ENCODE results near the gene CRACR2A. TPM values are rescaled to one million over a fixed set of nuclear protein-coding genes. Genes with fewer than 3 reads are reported as not detected.
A peak's percentile ranks its signal among the peaks of the same experiment; 100 is the strongest.

Gene CRACR2A
- total and polyA plus RNA-seq, 2 donors: 1.5 to 6.2 TPM

DNA sequence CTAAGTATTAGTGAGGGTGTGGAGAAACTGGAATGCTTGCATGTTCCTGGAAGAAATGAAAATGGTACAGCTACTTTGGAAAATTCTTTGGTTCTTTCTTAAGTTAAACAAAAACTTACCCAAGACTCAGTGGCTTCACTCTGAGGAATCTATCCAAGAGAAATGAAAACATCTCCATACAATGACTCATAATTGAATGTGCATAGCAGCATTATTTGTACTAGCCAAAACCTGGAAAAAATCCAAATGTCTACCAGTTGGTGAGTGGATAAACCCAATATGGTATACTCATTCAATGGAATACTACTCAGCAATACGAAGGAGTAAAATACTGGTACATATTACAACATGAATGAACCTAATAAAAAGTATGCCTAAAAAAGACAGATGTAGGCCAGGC is 18.0 kb upstream of the CRACR2A start:
- Histone ChIP-seq H3K36me3 (ENCODE audit: insufficient read depth) (no peaks in the 10 kb centered on the region), H3K4me1 (ENCODE audit: insufficient read depth) (no peaks in the 10 kb centered on the region), H3K27ac (ENCODE audit: low read depth) (no peak overlapping the region), H3K4me3 (ENCODE audit: low read depth, low read length) (no peak overlapping the region)
- WGBS: 99% methylated on average over 1 of the region's 1 CpG
- no peak for DNase-seq (ENCODE audit: extremely low spot score)

DNA sequence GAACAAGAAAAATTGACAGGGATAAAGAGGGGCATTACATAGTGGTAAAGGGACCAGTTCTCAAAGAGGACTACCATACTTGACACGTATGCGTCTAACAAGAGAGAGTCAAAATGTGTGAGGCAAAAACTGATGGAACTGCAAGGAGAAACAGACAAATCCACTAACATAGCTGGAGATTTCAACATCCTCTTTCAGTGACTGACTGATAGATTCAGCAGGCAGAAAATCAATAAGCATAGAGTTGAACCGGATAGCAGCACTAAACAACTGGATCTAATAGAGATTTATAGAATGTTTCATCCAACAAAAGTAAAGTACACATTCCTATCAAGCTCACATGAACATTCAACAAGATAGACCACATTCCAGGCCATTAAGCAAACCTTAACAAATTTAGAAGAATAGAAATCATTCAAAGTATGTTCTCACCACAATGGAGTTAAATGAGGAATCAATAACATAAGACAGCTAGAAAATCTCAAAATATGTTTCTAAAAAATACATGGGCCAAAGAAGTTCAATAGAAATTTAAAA is 16.1 kb upstream of the CRACR2A start:
- no peak overlapping the region for H3K4me3 ChIP-seq (ENCODE audit: low read depth, low read length)
- DNase-seq (ENCODE audit: extremely low spot score): no peak
- H3K27ac ChIP-seq (ENCODE audit: low read depth): no peak overlapping the region
- no peaks in the 10 kb centered on the region for H3K4me1 ChIP-seq (ENCODE audit: insufficient read depth)
- whole genome bisulfite sequencing: 86% methylated on average over 3 of the region's 3 CpGs
- no peaks in the 10 kb centered on the region for H3K36me3 ChIP-seq (ENCODE audit: insufficient read depth)

DNA sequence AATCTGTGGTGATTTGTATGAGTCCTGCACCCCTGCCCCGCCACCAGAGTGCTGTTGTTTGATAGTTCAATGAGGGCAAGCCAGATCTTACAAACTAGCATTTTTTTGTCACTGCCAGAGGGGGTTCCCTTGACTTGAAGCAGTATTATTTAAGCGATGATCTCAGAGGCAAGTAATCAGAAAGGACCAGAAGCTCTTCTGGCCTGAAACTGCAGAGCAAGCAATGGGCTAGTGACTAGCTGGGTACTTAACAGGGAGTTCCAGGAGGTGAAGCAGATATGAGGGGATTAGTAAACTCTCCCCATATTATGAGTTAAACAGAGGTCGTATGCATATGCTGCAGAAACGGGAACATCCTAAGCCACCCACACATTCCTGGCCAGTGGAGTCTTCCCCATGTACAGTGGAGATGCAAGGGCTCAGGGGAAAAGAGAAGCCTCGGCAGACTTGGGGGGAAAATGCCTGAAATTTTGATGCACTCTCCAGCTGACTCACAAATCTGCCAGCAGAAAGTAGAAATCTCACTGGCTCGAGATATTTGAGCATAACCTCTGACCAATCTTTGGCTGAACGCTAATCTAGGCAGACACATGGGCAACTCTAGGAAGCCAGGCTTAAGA is 8.3 kb upstream of the CRACR2A start:
- no peaks in the 10 kb centered on the region for H3K4me1 ChIP-seq (ENCODE audit: insufficient read depth)
- no peak overlapping the region for H3K27ac ChIP-seq (ENCODE audit: low read depth)
- DNase-seq (ENCODE audit: extremely low spot score): no peak
- 55% methylated on average over 7 of the region's 7 CpGs for WGBS
- no peaks in the 10 kb centered on the region for H3K36me3 ChIP-seq (ENCODE audit: insufficient read depth)
- H3K4me3 ChIP-seq (ENCODE audit: low read depth, low read length): no peak overlapping the region

DNA sequence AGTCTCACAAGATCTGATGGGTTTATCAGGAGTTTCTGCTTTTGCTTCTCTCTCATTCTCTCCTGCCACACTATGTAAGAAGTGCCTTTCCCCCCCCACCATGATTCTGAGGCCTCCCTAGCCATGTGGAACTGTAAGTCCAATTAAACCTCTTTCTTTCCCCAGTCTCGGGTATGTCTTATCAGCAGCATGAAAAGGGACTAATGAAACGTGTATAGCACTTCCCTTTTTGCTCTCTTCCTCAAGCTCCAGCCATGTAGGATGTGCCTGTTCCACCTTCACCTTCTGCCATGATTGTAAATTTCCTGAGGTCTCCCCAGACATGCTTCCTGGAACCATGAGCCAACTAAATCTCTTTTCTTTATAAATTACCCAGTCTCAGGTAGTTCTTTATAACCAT is 7.0 kb upstream of the CRACR2A start:
- DNase-seq (ENCODE audit: extremely low spot score): no peak
- 58% methylated on average over 2 of the region's 2 CpGs for WGBS

DNA sequence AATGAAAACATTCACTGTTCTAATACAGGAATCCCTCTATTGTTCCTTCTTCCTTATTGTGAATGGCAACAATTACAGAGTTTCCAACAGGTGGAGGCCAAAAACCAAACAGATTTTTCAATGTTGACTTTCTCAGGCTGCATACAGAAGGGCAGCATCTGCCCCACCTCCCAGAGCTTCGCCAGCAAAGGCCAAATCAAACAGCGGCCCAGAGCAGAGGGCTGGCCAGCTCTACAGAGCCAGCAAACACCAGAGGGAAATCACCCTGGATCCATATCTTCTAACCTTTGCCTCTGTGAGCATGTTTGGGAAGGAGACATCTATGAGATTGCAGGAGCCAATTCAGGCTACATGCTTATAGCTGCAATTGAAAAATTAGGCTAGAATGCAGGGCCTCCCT is 4.4 kb upstream of the CRACR2A start:
- H3K36me3 ChIP-seq (ENCODE audit: insufficient read depth): no peaks in the 10 kb centered on the region
- no peak overlapping the region for H3K4me3 ChIP-seq (ENCODE audit: low read depth, low read length)
- H3K4me1 ChIP-seq (ENCODE audit: insufficient read depth): no peaks in the 10 kb centered on the region
- DNase-seq (ENCODE audit: extremely low spot score): no peak
- WGBS: 85% methylated on average over 2 of the region's 2 CpGs
- no peak overlapping the region for H3K27ac ChIP-seq (ENCODE audit: low read depth)

More for the DNA sequence above, 7.0 kb upstream of the CRACR2A start:
- Histone ChIP-seq H3K27ac (ENCODE audit: low read depth) (no peak overlapping the region), H3K4me3 (ENCODE audit: low read depth, low read length) (no peak overlapping the region), H3K4me1 (ENCODE audit: insufficient read depth) (no peaks in the 10 kb centered on the region), H3K36me3 (ENCODE audit: insufficient read depth) (no peaks in the 10 kb centered on the region)

DNA sequence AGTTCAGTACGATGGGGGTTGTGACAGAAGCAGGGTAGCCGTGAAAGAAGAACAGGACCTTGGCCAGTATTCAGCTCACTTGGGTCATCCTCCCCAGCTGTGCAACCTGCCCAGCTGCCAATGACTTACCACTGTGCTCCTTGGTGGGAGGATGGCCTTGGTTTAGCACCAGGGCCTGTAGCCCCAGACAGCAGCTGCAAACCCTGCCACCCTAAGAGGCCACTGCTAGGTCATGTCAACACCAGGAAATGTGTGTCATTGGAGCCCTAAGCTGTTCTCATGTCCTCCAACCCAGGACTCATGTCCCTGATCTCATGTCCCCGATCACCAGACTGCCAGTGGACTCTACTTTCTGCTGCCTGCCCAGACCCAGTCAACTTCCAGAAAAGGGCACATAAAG is 3.0 kb upstream of the CRACR2A start:
- Histone ChIP-seq H3K4me3 (ENCODE audit: low read depth, low read length) (no peak overlapping the region), H3K4me1 (ENCODE audit: insufficient read depth) (no peaks in the 10 kb centered on the region), H3K27ac (ENCODE audit: low read depth) (no peak overlapping the region), H3K36me3 (ENCODE audit: insufficient read depth) (no peaks in the 10 kb centered on the region)
- DNase-seq (ENCODE audit: extremely low spot score): no peak
- WGBS: 91% methylated on average over 3 of the region's 3 CpGs

DNA sequence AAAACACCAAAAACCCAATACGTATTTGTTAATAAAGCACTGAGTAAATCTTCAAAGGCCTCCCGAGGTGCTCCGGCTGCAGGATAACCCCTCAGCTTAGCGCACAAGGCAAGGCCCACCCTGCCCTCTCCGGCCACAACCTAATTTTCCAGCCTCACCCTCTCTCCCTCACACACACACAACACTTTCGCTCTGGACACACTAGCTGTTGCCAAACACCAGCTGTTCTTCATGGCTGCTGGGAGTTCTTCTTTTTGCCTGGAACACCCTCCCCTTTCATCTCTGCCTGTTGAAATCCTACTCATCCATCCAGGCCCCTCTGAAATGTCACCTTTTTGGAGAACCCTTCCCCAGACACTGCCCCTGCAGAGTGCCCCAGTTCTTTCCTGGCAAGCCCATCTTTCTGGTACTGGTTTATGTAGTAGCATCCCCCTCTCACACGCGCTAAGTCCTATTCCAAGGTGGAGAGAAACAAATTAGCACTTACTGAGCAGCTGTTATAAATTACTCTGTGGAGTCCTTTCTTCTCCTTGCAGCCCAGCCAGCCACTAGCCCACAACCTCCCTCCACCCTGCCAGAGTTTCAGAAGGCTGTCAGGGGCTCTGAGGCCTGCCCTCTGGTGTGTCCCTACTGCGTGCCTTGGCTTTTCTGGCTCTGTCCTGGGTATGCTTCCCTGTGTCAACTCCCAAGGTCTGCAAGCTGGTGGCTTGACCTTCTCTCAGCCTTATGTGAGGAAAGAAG is 805 bp upstream of the CRACR2A start:
- Histone ChIP-seq H3K27ac (ENCODE audit: low read depth) (peak overlapping the region; percentile 60), H3K36me3 (ENCODE audit: insufficient read depth) (no peaks in the 10 kb centered on the region), H3K4me1 (ENCODE audit: insufficient read depth) (no peaks in the 10 kb centered on the region), H3K4me3 (ENCODE audit: low read depth, low read length) (no peak overlapping the region)
- DNase-seq (ENCODE audit: extremely low spot score): no peak
- 60% methylated on average over 9 of the region's 9 CpGs for WGBS

DNA sequence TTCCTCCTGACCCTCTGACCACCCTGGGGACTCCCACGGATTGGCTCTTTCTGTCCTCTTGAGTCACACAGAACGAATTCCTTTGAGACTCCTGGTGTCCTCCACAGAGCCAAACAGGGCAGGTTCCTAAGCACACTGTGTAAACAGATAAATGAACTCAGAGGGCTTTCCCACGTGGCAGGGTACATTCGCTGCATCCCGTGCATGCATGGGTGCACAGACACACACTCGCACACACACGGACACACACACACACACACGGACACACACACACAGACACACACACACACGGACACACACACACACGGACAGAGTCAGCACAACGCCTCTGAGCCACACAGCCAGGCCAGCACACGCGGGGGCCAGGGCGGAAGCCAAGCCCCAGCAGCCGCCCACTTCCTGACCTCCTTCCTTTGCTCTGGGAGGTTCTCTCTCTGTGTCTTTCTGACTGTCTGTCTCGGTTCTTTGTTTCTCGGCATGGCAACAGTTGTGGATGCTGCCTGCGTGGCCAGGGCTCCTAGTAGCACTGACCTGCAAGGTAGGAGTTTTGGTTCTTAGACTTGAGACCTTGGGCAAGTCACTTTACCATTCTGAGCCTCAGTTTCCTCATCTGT is 706 bp downstream of the CRACR2A start:
- Histone ChIP-seq H3K27ac (ENCODE audit: low read depth) (no peak overlapping the region), H3K36me3 (ENCODE audit: insufficient read depth) (no peaks in the 10 kb centered on the region), H3K4me1 (ENCODE audit: insufficient read depth) (no peaks in the 10 kb centered on the region), H3K4me3 (ENCODE audit: low read depth, low read length) (peak overlapping the region; percentile 43)
- DNase-seq (ENCODE audit: extremely low spot score): no peak
- WGBS: 58% methylated on average over 18 of the region's 18 CpGs

DNA sequence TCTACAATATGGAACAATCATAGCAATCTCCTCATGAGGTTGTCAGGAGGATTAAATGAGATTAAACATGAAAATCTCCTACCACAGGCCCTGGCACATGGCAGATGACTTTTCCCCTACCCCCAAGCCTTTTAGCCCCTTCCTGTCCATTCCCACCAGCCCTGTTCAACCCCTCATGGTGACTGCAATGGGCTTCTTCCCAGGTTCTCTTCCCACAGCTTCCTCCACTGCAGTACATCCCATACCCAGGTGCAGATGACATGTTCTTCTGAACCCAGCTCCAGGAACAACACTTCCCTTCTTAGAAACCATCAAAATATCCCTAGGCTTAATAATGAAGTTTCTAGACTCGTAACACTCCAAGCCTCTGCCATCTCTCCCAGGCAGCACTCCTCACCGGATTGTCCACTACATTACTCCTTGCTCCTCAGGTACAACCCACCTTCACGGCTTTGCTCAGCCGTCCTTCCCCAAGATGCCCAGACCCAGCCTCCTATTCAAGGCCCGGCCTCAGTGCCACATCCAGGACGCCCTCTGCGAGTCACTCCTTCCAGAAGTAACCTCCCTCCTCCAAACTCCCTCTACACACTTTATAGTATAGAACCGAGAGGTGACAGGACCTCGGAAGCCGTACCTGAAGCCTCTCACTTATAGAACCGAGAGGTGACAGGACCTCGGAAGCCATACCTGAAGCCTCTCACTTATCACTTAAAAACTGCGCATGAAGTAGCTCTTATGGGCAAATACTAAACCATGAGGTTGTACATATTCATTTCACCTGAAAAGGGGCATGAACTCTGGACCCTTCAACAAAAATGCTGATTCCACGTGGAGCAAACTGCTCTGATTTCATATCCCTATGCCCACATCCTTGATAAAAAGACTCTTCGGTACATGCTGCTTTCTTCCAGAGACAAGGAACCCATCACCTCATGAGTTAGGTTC is 1.5 kb downstream of the CRACR2A start:
- no peaks in the 10 kb centered on the region for H3K4me1 ChIP-seq (ENCODE audit: insufficient read depth)
- no peaks in the 10 kb centered on the region for H3K36me3 ChIP-seq (ENCODE audit: insufficient read depth)
- no peak overlapping the region for H3K4me3 ChIP-seq (ENCODE audit: low read depth, low read length)
- no peak for DNase-seq (ENCODE audit: extremely low spot score)
- WGBS: 90% methylated on average over 15 of the region's 15 CpGs
- H3K27ac ChIP-seq (ENCODE audit: low read depth): no peak overlapping the region

DNA sequence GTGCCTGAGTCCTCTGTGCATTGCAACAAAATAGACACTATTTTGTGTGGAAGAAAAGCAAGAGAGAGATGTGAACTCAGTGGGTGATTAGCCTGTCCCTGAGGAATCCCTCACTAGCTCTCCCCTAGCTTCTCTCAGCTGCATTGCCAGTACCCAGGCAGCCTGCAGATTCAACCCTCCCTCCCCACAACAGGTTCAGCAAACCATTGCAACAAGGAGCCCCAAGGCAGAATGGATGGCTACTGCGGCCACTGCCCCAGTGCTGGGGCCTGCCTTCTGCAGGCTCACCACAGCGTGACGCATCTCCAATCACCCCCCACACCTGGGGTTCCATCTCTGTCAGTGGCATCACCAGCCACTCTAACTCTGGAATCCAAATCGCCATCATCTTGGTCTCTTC is 2.3 kb downstream of the CRACR2A start:
- WGBS: 99% methylated on average over 3 of the region's 4 CpGs
- H3K4me3 ChIP-seq (ENCODE audit: low read depth, low read length): no peak overlapping the region
- H3K4me1 ChIP-seq (ENCODE audit: insufficient read depth): no peaks in the 10 kb centered on the region
- no peak for DNase-seq (ENCODE audit: extremely low spot score)
- no peaks in the 10 kb centered on the region for H3K36me3 ChIP-seq (ENCODE audit: insufficient read depth)
- H3K27ac ChIP-seq (ENCODE audit: low read depth): no peak overlapping the region

DNA sequence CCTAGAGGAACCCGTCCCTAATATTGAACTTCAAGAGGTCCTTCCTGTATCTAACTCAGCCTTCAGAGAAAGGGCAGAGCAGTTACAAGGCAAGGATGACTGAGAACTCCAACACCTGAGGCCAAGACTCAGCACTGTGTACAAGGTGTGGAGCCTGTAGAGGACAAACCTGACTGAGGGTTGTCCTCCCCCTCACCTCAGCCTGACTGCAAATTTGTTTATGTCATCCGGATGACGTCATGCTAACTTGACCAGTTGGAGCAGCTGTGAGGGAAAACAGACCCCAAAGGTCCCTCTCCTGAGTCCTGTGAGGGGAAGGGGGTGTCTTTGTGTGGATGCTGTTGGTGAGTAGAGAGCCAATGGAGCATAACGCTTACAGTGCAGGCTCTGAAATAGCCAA is 4.3 kb downstream of the CRACR2A start:
- H3K36me3 ChIP-seq (ENCODE audit: insufficient read depth): no peaks in the 10 kb centered on the region
- no peak overlapping the region for H3K4me3 ChIP-seq (ENCODE audit: low read depth, low read length)
- no peaks in the 10 kb centered on the region for H3K4me1 ChIP-seq (ENCODE audit: insufficient read depth)
- H3K27ac ChIP-seq (ENCODE audit: low read depth): no peak overlapping the region
- WGBS: 63% methylated on average over 4 of the region's 4 CpGs
- no peak for DNase-seq (ENCODE audit: extremely low spot score)

DNA sequence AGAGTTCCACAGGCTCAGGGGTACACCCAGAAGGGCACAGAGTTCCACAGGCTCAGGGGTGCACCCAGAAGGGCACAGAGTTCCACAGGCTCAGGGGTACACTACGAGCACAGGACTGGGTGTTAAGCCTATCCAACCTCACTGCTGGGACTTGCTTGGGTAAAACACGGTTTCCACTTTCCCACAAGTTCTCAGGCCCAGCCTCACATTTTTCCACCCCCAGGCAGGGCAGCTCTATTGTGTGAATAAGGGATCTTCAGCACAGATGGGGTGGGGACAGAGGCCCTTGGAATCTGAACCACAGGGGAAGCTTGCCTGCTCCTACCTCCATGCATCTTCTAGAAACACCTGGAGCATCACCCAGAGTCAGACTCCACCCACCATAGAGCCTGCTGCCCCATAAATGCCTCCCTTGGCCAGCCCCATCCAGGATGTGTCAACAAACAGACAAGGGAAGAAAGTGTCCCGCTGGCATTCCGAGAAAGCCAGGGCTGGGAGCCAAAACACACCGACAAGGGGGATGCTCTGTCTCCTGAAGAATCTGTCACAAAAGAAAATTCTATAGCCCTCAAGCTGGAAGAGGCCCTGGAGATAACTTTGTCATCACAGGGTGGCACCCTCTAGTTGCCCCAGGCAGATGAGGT is 4.8 kb downstream of the CRACR2A start:
- no peak overlapping the region for H3K4me3 ChIP-seq (ENCODE audit: low read depth, low read length)
- 60% methylated on average over 5 of the region's 5 CpGs for WGBS
- H3K36me3 ChIP-seq (ENCODE audit: insufficient read depth): no peaks in the 10 kb centered on the region
- no peak overlapping the region for H3K27ac ChIP-seq (ENCODE audit: low read depth)
- H3K4me1 ChIP-seq (ENCODE audit: insufficient read depth): no peaks in the 10 kb centered on the region
- no peak for DNase-seq (ENCODE audit: extremely low spot score)

DNA sequence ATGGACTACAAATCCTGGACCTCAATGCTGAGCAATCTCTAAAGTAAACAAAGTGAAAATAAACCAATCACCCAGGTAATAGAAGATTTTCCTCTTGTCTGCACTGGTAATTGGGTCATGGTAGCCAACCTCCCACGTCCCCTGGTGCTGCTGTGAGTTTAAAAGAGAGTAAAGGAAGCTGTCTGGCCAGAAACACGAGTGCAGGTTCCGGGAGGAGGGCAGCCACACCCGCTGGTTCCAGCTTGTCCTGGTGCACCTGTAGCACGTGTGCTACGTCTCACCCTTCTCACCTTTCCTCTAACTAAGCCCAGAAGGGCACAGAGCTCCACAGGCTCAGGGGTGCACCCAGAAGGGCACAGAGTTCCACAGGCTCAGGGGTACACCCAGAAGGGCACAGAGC is 5.4 kb downstream of the CRACR2A start:
- H3K4me1 ChIP-seq (ENCODE audit: insufficient read depth): no peaks in the 10 kb centered on the region
- H3K36me3 ChIP-seq (ENCODE audit: insufficient read depth): no peaks in the 10 kb centered on the region
- WGBS: 61% methylated on average over 6 of the region's 6 CpGs
- H3K27ac ChIP-seq (ENCODE audit: low read depth): no peak overlapping the region
- H3K4me3 ChIP-seq (ENCODE audit: low read depth, low read length): no peak overlapping the region
- DNase-seq (ENCODE audit: extremely low spot score): no peak
